Activated B cell treated with CpG ODN at 0.5 μM for 24 hours (primary cell): ENCODE data around the gene AIM2. TPM values are rescaled to one million over a fixed set of nuclear protein-coding genes. Genes with fewer than 3 reads are reported as not detected.

ENCODE experiments used
- ATAC-seq: fragments of 200-7000 bp; cut with Tn5 transposase; one replicate; pipeline ENCODE4 v1.10.0; 2021; ENCODE audit warnings: low read depth, mild to moderate bottlenecking, moderate library complexity
- CTCF ChIA-PET: fragments of 350-600 bp; sonication (Branson Sonifier 250); formaldehyde crosslinking; loops from one replicate; lab custom pipeline; 2021; ENCODE audit warnings: antibody characterized with exemption; lab: Charles Lee
- POLR2A ChIA-PET: fragments of 350-600 bp; sonication (Branson Sonifier 250); formaldehyde crosslinking; loops from one replicate; lab custom pipeline; 2021; ENCODE audit warnings: antibody characterized with exemption; lab: Charles Lee
- DNase-seq: peaks from one replicate; pipeline ENCODE4 v3.0.0; 2022
- H3K27ac Mint-ChIP-seq: one replicate; pipeline ENCODE4 v1.8.0; 2020; ENCODE audit warnings: mixed read lengths
- H3K27me3 Mint-ChIP-seq: one replicate; pipeline ENCODE4 v1.8.0; 2021; ENCODE audit warnings: mixed read lengths
- H3K36me3 Mint-ChIP-seq: one replicate; pipeline ENCODE4 v1.8.0; 2021; ENCODE audit warnings: low read depth, mixed read lengths
- H3K4me1 Mint-ChIP-seq: one replicate; pipeline ENCODE4 v1.8.0; 2021; ENCODE audit warnings: mixed read lengths
- H3K4me3 Mint-ChIP-seq: one replicate; pipeline ENCODE4 v1.8.0; 2020; ENCODE audit warnings: mild to moderate bottlenecking, mixed read lengths
- H3K9me3 Mint-ChIP-seq: one replicate; pipeline ENCODE4 v1.8.0; 2020; ENCODE audit warnings: mixed read lengths
- intact Hi-C: fragments of 100-400 bp; cut with micrococcal nuclease; formaldehyde crosslinking; loops from one replicate; pipeline ENCODE4 v1.15.1; 2024
- total RNA-seq: library from RNA; stranded (reverse); gene quantifications from 2 replicates; pipeline ENCODE4 v1.2.3, GENCODE V29; 2022
- TF ChIP-seq, protein P1 (sequence below): fragments of 200-600 bp; IDR thresholded peaks from one replicate; pipeline ENCODE4 v1.8.0; 2022; ENCODE audit warnings: antibody characterized with exemption, mild to moderate bottlenecking

AIM2 gene
- total RNA-seq: 46.5 and 53.3 TPM in 2 replicates

- peaks cover 19% of the 10 kb centered on the region for H3K36me3 Mint-ChIP-seq
- ChIA-PET CTCF (interaction anchor here (0.7 to 2.3 kb wide), 11 partner anchors 8 to 873 kb away, joined by 3 to 17 read pairs (median 5); no protein-coding TSS in a partner anchor), POLR2A (interaction anchor here (1.0 to 3.8 kb wide), 16 partner anchors 9 to 896 kb away, joined by 3 to 92 read pairs (median 6); partner anchors contain the start of genes CD1D, IFI16, MNDA and TAGLN2)
- intact Hi-C loops: loop anchor here (1.0 to 10.0 kb wide), 6 partner anchors 8 to 1352 kb away; partner anchors contain the start of genes KIRREL1 and MNDA
- DNase-seq (no peak), ATAC-seq (peak; percentile 79)
- TF ChIP-seq, protein P1, sequence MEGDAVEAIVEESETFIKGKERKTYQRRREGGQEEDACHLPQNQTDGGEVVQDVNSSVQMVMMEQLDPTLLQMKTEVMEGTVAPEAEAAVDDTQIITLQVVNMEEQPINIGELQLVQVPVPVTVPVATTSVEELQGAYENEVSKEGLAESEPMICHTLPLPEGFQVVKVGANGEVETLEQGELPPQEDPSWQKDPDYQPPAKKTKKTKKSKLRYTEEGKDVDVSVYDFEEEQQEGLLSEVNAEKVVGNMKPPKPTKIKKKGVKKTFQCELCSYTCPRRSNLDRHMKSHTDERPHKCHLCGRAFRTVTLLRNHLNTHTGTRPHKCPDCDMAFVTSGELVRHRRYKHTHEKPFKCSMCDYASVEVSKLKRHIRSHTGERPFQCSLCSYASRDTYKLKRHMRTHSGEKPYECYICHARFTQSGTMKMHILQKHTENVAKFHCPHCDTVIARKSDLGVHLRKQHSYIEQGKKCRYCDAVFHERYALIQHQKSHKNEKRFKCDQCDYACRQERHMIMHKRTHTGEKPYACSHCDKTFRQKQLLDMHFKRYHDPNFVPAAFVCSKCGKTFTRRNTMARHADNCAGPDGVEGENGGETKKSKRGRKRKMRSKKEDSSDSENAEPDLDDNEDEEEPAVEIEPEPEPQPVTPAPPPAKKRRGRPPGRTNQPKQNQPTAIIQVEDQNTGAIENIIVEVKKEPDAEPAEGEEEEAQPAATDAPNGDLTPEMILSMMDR: no peak
- no peaks in the 10 kb centered on the region for H3K9me3 Mint-ChIP-seq
- H3K27ac Mint-ChIP-seq: peak within 1 kb of the TSS; percentile 94
- no peaks in the 10 kb centered on the region for H3K27me3 Mint-ChIP-seq
- H3K4me3 Mint-ChIP-seq: peak within 1 kb of the TSS; percentile 89
- H3K4me1 Mint-ChIP-seq: peaks cover 47% of the 10 kb centered on the region
These were observed at the start of gene AIM2 for GRCh38 chr1:159076438-159077119. Gene AIM2, minus strand, starts transcription at chr1:159076766. Its CDS starts 3,267 bp downstream, at chr1:159073499.

DNA sequence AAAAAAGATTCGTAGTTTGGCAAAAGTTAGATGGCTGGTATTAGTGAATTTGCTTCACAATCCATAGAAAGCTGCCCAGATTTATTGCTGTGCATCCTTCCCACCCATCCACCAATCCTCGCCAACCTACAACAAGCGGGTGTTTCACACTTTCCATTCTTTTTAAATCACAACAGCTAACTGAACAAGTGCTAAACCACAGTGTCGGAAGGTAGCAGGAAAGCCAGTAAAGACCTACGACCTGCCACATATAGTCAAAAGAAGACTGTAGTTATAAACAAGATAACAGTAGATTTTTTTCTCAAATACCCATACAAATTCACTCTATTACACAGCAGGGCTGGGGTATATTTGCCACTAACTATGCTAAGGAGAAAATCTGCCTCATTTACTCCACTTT, 47.0 kb upstream of the AIM2 start:
- Mint-ChIP-seq H3K4me1 (no peaks in the 10 kb centered on the region), H3K27ac (no peak overlapping the region), H3K9me3 (no peaks in the 10 kb centered on the region), H3K4me3 (no peak overlapping the region), H3K27me3 (no peaks in the 10 kb centered on the region), H3K36me3 (peaks cover 12% of the 10 kb centered on the region)
- ATAC-seq (no peak), DNase-seq (no peak)
- intact Hi-C loops: no loop called here
- TF ChIP-seq, protein P1: no peak
- POLR2A ChIA-PET: no interaction called here
- CTCF ChIA-PET: interaction anchor here (0.8 kb wide), 1 partner anchor 9 kb away, joined by 3 read pairs; no protein-coding TSS in a partner anchor

GRCh38 chr1:159122005-159122621, 45.5 kb upstream of the AIM2 start:
- no peak overlapping the region for H3K27ac Mint-ChIP-seq
- TF ChIP-seq, protein P1: no peak
- peak; percentile 25 for ATAC-seq
- no peaks in the 10 kb centered on the region for H3K27me3 Mint-ChIP-seq
- ChIA-PET POLR2A (interaction anchor here (0.5 kb wide), 1 partner anchor 10 kb away, joined by 3 read pairs; no protein-coding TSS in a partner anchor), CTCF (no interaction called here)
- H3K4me3 Mint-ChIP-seq: no peak overlapping the region
- DNase-seq: no peak
- intact Hi-C loops: no loop called here
- H3K36me3 Mint-ChIP-seq: peaks cover 12% of the 10 kb centered on the region
- H3K4me1 Mint-ChIP-seq: no peaks in the 10 kb centered on the region
- no peaks in the 10 kb centered on the region for H3K9me3 Mint-ChIP-seq

- ATAC-seq (no peak), DNase-seq (no peak)
- ChIA-PET POLR2A (interaction anchor here (0.5 kb wide), 1 partner anchor 11 kb away, joined by 3 read pairs; no protein-coding TSS in a partner anchor), CTCF (no interaction called here)
- Mint-ChIP-seq H3K27ac (peak overlapping the region; percentile 41), H3K36me3 (peaks cover 12% of the 10 kb centered on the region), H3K27me3 (no peaks in the 10 kb centered on the region), H3K4me3 (no peak overlapping the region), H3K4me1 (no peaks in the 10 kb centered on the region), H3K9me3 (no peaks in the 10 kb centered on the region)
- intact Hi-C loops: no loop called here
- TF ChIP-seq, protein P1: no peak
These were observed 45.0 kb upstream of the AIM2 start for GRCh38 chr1:159121526-159121925.

- TF ChIP-seq, protein P1: no peak
- Mint-ChIP-seq H3K4me3 (no peak overlapping the region), H3K27ac (no peak overlapping the region), H3K27me3 (no peaks in the 10 kb centered on the region), H3K4me1 (no peaks in the 10 kb centered on the region), H3K9me3 (no peaks in the 10 kb centered on the region), H3K36me3 (peaks cover 10% of the 10 kb centered on the region)
- POLR2A ChIA-PET: no interaction called here
- DNase-seq (no peak), ATAC-seq (no peak)
- CTCF ChIA-PET: interaction anchor here (1.0 kb wide), 1 partner anchor 94 kb away, joined by 3 read pairs; no protein-coding TSS in a partner anchor
- intact Hi-C loops: no loop called here
These were observed 43.8 kb upstream of the AIM2 start for GRCh38 chr1:159120317-159120716.
